ENCODE data around the gene PDZD8.

Gene PDZD8

GRCh38 chr10:117374506-117375359 lies 507 bp downstream of the PDZD8 start:
- peak; percentile 38 for ATAC-seq
- TF ChIP-seq ZNF70 (CRISPR knock-in tag; IDR thresholded peaks at IDR 0.05) (no peak), SNAI2 (CRISPR knock-in tag; IDR thresholded peaks at IDR 0.05) (no peak), BACH2 (CRISPR knock-in tag; IDR thresholded peaks at IDR 0.05; ENCODE audit: borderline replicate concordance) (no peak), CSDC2 (CRISPR knock-in tag; IDR thresholded peaks at IDR 0.05) (no peak), ISL1 (CRISPR knock-in tag; IDR thresholded peaks at IDR 0.05) (no peak), PPARA (CRISPR knock-in tag; IDR thresholded peaks at IDR 0.05; ENCODE audit: borderline replicate concordance) (no peak), ESRRG (CRISPR knock-in tag; IDR thresholded peaks at IDR 0.05) (no peak), RARB (CRISPR knock-in tag; IDR thresholded peaks at IDR 0.05) (no peak)
- TF ChIP-seq, protein P1, sequence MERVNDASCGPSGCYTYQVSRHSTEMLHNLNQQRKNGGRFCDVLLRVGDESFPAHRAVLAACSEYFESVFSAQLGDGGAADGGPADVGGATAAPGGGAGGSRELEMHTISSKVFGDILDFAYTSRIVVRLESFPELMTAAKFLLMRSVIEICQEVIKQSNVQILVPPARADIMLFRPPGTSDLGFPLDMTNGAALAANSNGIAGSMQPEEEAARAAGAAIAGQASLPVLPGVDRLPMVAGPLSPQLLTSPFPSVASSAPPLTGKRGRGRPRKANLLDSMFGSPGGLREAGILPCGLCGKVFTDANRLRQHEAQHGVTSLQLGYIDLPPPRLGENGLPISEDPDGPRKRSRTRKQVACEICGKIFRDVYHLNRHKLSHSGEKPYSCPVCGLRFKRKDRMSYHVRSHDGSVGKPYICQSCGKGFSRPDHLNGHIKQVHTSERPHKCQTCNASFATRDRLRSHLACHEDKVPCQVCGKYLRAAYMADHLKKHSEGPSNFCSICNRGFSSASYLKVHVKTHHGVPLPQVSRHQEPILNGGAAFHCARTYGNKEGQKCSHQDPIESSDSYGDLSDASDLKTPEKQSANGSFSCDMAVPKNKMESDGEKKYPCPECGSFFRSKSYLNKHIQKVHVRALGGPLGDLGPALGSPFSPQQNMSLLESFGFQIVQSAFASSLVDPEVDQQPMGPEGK (CRISPR knock-in tag; IDR thresholded peaks at IDR 0.05; ENCODE audit: borderline replicate concordance), result no peak
- TF ChIP-seq, protein P2, sequence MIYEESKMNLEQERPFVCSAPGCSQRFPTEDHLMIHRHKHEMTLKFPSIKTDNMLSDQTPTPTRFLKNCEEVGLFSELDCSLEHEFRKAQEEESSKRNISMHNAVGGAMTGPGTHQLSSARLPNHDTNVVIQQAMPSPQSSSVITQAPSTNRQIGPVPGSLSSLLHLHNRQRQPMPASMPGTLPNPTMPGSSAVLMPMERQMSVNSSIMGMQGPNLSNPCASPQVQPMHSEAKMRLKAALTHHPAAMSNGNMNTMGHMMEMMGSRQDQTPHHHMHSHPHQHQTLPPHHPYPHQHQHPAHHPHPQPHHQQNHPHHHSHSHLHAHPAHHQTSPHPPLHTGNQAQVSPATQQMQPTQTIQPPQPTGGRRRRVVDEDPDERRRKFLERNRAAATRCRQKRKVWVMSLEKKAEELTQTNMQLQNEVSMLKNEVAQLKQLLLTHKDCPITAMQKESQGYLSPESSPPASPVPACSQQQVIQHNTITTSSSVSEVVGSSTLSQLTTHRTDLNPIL (CRISPR knock-in tag; IDR thresholded peaks at IDR 0.05; ENCODE audit: low read depth), result no peak

- no peak for TF ChIP-seq CSDC2 (CRISPR knock-in tag; IDR thresholded peaks at IDR 0.05)
- TF ChIP-seq, protein P1 (CRISPR knock-in tag; IDR thresholded peaks at IDR 0.05; ENCODE audit: borderline replicate concordance), result no peak
- peak; percentile 25 for ATAC-seq
Observed at GRCh38 chr10:117373823-117374505, 1.3 kb downstream of the PDZD8 start.

GRCh38 chr10:117370205-117370604 lies 5.0 kb downstream of the PDZD8 start:
- no peak for ATAC-seq
- TF ChIP-seq PPARA (CRISPR knock-in tag; IDR thresholded peaks at IDR 0.05; ENCODE audit: borderline replicate concordance), result no peak

- TF ChIP-seq OSR1 (CRISPR knock-in tag; IDR thresholded peaks at IDR 0.05), result no peak
- TF ChIP-seq CSRNP3 (CRISPR knock-in tag; IDR thresholded peaks at IDR 0.05), result no peak
- TF ChIP-seq ARNTL (CRISPR knock-in tag; IDR thresholded peaks at IDR 0.05; ENCODE audit: borderline replicate concordance, low read depth), result no peak
- TF ChIP-seq BACH2 (CRISPR knock-in tag; IDR thresholded peaks at IDR 0.05; ENCODE audit: borderline replicate concordance), result no peak
- TF ChIP-seq RARB (CRISPR knock-in tag; IDR thresholded peaks at IDR 0.05), result no peak
- TF ChIP-seq, protein P2 (CRISPR knock-in tag; IDR thresholded peaks at IDR 0.05; ENCODE audit: low read depth), result no peak
- TF ChIP-seq TSHZ2 (CRISPR knock-in tag; IDR thresholded peaks at IDR 0.05), result no peak
- no peak for TF ChIP-seq ZFP30 (CRISPR knock-in tag; IDR thresholded peaks at IDR 0.05)
- TF ChIP-seq, protein P1 (CRISPR knock-in tag; IDR thresholded peaks at IDR 0.05; ENCODE audit: borderline replicate concordance), result no peak
- TF ChIP-seq TCF4 (CRISPR knock-in tag; IDR thresholded peaks at IDR 0.05; ENCODE audit: borderline replicate concordance), result no peak
- TF ChIP-seq GLIS3 (CRISPR knock-in tag; IDR thresholded peaks at IDR 0.05), result no peak
- no peak for TF ChIP-seq ZNF8 (CRISPR knock-in tag; IDR thresholded peaks at IDR 0.05)
- no peak for TF ChIP-seq SNAI2 (CRISPR knock-in tag; IDR thresholded peaks at IDR 0.05)
- TF ChIP-seq ESRRG (CRISPR knock-in tag; IDR thresholded peaks at IDR 0.05), result no peak
- no peak for TF ChIP-seq PPARA (CRISPR knock-in tag; IDR thresholded peaks at IDR 0.05; ENCODE audit: borderline replicate concordance)
- TF ChIP-seq ZNF565 (CRISPR knock-in tag; conservative IDR thresholded peaks at IDR 0.05; ENCODE audit: low read depth), result no peak
- no peak for ATAC-seq
Observed at GRCh38 chr10:117367718-117368117, 7.5 kb downstream of the PDZD8 start.
